ENCODE data around the gene USP49. TPM values are rescaled to one million over a fixed set of nuclear protein-coding genes. Genes with fewer than 3 reads are reported as not detected.
A peak's percentile ranks its signal among the peaks of the same experiment; 100 is the strongest.
"Not testable (repeated sequence)": the region's sequence is repeated elsewhere in the genome, so short reads cannot be mapped to it uniquely, and the experiment has no call there.

Gene USP49
- total RNA-seq (2014; rRNA removed; shearing (Covaris generic)), result 0.57 and 2.1 TPM in 2 replicates
- polyA plus RNA-seq (2015; cell fraction: cytosol; rRNA removed), result 0.78 and 1.0 TPM in 2 replicates
- polyA plus RNA-seq (2015; cell fraction: nucleus; rRNA removed), result 7.8 and 9.4 TPM in 2 replicates

- peak; percentile 76 for DNase-seq (ENCODE audit: low read depth)
Observed at GRCh38 chr6:41895300-41896233, at the start of gene USP49. Gene USP49 (minus strand): TSS chr6:41895375. CDS start chr6:41806983, 88,392 bp downstream.

- no peak for DNase-seq (ENCODE audit: low read depth)
Observed at GRCh38 chr6:41943456-41943855, 48.3 kb upstream of the USP49 start.

GRCh38 chr6:41942882-41943281, 47.7 kb upstream of the USP49 start:
- not testable (repeated sequence) for DNase-seq (ENCODE audit: low read depth)

- no peak for DNase-seq (ENCODE audit: low read depth)
Observed at GRCh38 chr6:41942067-41942851, 47.1 kb upstream of the USP49 start.

- peak; percentile 91 for DNase-seq (ENCODE audit: low read depth)
Observed at GRCh38 chr6:41941280-41942066, 46.3 kb upstream of the USP49 start, which contains the start of gene CCND3. Gene CCND3 (minus strand): TSS chr6:41941808. CDS start chr6:41941649, 159 bp downstream.

- peak; percentile 29 for DNase-seq (ENCODE audit: low read depth)
Observed at GRCh38 chr6:41940759-41941279, 45.6 kb upstream of the USP49 start.

GRCh38 chr6:41939848-41940758, 44.9 kb upstream of the USP49 start:
- no peak for DNase-seq (ENCODE audit: low read depth)

GRCh38 chr6:41939176-41939847, 44.1 kb upstream of the USP49 start:
- DNase-seq (ENCODE audit: low read depth), result no peak

- DNase-seq (ENCODE audit: low read depth), result no peak
Observed at GRCh38 chr6:41938590-41939175, 43.5 kb upstream of the USP49 start.

GRCh38 chr6:41937861-41938574, 42.8 kb upstream of the USP49 start:
- no peak for DNase-seq (ENCODE audit: low read depth)

- DNase-seq (ENCODE audit: low read depth), result no peak
Observed at GRCh38 chr6:41937472-41937860, 42.3 kb upstream of the USP49 start.

- peak; percentile 88 for DNase-seq (ENCODE audit: low read depth)
Observed at GRCh38 chr6:41936073-41936837, 41.1 kb upstream of the USP49 start.

- no peak for DNase-seq (ENCODE audit: low read depth)
Observed at GRCh38 chr6:41935685-41936072, 40.5 kb upstream of the USP49 start.

- no peak for DNase-seq (ENCODE audit: low read depth)
Observed at GRCh38 chr6:41935193-41935574, 40.0 kb upstream of the USP49 start.

- DNase-seq (ENCODE audit: low read depth), result no peak
Observed at GRCh38 chr6:41934278-41935192, 39.4 kb upstream of the USP49 start.

- DNase-seq (ENCODE audit: low read depth), result no peak
Observed at GRCh38 chr6:41932378-41932777, 37.2 kb upstream of the USP49 start.
